ENCODE measurements around the gene C10orf71.

C10orf71 gene

DNA sequence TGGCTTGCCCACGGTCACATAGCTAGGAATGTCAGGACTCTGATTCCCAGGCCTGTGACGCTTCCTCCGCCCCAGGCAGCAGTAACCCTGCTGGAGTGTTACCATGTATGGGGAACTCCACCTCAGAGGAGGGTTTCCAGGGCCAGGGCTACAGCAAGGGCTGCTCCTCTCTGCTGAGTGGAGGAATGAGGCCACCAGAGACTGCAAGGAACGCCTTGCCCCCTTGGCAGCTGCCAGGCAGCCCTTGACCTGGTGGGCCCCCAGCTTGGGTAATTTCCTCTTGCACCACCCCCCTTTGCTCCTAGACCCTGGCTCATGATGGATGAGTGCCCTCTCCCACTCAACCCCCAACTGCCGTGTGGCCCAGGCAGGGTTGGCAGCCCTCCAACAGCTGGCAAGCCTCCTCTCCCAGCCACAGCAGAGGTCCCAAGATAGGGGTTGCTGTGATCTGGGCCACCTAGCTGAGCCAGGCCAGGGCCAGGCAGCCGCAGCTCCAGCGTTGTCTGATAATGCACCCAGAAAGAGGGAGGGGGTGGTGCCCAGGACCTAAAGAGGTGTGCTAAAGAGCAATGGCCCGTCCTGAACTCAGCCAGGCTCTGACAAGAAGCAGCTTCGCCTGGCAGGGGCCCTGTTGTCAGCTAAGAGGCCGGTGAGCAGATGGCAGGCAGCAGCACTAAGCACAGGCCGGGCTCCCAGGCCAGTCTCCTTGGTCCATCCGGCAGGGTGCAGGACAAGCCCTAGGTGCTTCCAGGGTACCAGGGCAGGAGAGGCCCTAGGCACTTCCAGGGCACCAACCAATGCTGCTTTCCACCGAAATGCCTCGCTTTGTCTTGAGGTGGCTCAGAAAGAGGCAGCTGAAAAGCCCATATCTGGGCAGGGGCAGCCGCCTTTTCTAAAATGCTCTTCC lies 61.6 kb downstream of the C10orf71 start:
- no peak for DNase-seq (ENCODE audit: low read depth)

DNA sequence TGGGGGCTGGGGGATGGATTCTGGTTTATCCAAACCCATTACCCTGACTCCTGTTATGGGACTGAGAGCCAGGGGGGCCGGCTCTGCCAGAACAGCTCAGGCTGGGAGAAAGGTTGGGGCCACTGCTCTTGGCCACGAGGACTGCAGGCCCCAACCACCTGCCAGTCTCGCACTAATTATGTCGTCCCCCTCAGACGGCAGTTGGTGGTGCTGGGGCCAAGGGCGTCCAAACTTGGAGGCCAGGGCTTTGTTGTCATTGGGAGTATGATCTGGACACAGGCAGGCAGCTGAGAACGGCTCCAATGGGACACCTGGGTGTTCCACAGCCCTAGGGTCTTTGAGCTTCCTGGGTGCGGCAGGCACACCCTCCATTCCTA lies 62.2 kb downstream of the C10orf71 start:
- no peak for DNase-seq (ENCODE audit: low read depth)

DNA sequence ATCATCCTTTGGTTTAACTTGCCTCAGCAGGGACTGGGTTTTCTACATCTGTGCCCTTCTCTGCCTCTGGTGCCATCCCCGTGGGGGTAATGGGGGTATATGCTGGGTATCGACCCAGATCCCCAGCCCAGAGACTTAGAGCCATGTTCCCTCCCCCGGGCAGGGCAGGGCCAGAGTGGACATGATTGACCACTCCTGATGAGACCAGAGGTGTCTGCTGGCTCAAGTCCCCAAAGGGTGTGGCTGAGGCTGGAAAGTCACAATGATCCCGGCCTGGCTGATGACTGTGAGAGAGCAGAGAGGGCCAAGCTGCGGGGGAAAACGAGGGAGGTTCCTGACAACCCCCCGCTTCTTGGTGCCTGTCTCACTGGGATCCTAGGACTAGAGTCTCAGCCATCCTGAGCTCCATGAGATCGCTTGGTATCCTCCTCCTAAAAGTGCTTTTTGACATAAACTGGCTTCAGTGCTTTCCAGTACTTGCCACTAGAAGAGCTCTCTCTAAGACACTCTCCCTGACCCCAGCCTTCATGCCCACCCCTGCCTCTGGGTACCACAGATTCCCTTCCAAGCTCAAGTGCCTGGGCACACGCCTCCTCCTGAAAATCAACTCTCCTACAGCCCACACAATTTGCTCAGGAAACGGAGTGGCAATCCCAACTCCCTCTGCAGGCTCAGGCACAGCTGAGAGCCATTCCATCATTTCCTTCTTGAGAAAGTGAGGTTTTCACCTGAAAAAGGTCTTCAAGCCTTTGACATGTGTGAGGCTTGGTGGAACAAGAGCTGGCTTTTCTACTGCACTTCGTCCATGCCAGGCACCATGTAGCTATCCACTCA lies 63.0 kb downstream of the C10orf71 start:
- no peak for DNase-seq (ENCODE audit: low read depth)

DNA sequence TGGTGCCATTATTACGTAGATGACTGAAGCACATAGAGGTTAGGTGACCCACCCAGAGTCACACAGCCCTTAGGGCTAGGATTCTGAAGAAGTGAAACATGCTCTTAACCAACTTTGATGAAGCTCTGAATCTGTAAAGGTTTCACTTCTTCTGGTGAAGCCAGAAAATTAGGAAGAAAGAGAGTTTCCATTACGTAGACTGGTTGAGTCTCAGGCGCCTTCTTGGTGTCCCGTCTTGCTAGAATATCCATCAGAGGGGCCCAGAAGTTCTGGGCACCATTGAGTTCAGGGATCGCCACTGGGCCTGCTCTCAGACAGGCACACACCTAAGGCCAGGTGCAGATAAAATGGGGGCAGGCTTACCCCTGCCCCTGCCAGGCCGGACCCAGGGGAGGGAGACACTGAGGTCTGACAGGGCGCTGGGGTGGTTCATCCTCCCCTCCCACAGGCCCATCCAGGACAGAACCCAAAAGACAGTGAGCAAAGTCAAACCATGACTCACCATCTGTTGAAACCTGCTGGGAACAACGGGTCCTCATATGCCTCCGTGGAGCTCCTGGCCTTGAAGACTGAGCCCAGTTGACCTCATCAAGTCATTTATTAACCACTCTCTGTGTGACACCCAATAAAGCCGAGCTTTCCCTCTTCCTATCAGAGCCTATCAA lies 63.8 kb downstream of the C10orf71 start:
- DNase-seq (ENCODE audit: low read depth): no peak

DNA sequence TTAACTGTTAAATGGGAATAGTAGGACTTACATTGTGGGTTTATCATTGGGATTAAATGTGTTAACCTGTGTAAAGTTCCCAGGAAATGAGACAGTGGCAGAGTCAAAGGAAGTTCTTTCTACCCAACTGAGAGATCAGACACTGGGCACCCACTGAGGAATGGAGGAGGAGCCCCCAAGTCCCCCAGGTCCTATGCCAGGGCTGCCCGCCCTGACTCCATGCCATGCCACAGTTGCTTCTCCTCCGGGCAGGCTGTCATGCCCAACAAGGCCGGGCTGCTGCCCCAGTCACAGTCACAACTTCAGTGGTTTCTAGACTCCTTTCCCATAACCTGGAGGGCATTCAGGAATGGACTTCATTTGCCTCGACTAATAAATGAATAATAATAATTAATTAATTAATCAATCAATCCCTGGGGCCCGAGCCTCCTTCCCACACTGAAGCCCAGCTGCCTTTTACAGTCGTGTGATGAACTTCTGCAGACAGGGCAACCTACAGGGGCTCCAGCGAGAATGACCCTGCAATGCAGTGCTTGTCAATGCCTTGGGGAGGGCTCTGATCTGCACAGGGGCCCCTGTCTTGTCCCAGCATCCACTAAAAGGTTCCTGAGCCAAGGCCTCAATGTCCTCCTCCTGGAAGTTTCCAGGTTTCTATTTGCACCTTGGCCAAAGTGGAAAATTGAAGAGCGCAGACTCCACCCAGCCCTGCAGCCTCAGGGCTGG lies 64.5 kb downstream of the C10orf71 start:
- no peak for DNase-seq (ENCODE audit: low read depth)

DNA sequence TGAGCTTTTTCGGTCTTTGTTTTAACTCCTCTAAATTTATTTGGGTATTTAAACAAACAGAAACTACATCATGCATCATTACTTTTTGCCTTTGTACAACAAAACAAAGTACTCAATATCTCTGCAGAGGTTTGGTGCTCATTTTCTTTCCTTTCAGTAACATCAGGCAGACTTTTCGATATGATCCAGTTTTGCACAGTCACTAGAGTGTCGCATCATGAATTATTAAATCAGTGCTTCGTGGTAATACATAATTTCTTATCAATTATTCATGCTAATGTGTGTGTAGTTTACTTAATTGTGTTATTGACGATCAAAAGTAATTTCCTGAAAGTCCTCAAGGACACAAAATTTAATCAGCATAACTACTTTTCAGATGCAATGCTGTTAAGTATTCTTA lies 65.1 kb downstream of the C10orf71 start:
- DNase-seq (ENCODE audit: low read depth): no peak

DNA sequence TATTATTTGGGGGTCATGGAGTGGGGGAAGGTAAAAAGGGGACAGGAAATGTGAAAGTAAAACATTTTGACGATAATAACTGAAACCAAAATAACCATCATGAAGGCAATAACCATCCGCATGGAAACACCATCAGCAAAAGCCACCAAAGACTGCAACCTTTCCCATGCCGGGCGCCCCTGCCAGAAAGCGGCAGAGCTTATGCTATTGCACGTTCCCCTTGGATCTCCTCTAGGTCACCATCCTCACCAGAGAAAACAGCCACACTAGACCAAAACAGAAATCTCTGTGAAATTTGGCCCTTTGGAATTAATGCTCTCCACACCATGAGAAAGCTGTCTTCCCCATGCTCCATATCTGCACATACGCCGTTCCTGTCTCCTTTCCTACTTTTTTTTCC lies 65.8 kb downstream of the C10orf71 start:
- DNase-seq (ENCODE audit: low read depth): no peak

DNA sequence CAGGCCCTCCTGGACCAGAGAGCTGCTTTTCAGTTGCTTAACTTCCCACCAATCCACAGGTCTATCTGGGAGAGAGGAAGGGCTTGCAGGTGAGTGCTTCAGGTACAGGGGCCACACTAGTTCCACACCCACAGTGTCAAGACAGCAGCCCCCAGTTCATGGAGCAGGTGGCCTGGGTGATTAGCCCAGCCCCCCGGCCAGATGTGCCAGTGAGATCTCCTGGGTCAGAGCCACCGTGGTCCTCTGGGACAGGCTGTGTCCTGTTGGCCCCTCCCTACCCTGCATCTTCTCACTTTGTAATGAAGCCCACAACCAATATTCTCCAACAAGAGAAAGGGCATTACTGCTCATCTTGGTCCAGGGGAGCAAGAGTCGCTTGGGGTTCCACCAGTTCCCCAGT lies 66.3 kb downstream of the C10orf71 start:
- DNase-seq (ENCODE audit: low read depth): no peak

DNA sequence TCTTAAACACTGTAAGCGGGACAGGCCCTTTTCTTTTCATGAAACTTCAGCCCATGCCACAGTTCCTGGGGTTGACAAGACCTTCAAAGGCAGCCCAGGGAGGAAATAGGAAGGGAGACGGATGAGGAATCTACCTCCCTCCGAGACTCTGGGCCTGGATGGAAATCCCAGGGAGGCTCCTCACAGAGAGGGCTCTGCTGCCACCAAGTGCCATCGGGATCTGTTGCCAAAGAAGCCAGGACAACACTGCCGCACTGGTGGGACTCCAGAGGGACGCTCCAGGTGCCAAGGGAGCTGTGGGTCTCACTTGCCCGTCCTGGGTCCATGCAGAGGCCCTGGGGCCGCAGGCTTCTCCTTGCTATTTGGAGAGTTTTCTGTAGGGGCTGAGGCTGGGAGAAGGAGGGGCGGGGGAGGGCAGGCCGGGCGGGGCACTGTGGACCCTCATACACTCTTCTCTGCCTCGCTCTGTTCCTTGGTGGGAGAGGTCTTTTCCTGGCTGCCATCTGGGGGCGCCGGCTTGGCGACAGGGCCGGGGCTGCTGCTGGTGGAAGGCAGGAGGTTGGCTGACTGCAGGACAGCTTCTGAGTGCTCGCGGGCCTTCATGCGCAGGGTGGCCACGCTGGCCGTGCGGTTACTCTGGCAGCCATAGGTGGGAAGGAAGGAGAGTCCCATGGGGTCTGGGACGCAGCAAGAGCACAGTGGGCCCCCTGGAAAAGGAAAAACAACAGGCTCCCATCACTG lies 66.9 kb downstream of the C10orf71 start:
- no peak for DNase-seq (ENCODE audit: low read depth)

DNA sequence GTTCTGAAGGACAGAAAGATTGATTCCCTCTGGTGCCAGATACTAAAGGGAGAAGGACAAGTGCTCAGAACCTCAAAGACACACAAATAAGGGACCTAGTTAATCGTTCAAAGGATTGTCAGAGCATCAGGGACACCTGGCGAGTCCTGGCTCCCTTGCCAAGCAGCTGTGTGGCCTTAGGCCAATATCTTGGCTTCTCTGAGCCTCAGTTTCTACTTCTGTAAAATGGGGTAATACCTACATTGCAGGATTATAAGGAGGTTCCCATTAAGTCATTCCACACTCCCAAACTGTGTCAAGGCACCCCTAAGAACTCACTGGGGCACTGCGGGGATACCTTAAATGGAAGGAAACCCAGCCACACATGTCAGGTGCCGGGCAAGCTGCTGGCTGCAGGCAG lies 67.5 kb downstream of the C10orf71 start:
- DNase-seq (ENCODE audit: low read depth): no peak

DNA sequence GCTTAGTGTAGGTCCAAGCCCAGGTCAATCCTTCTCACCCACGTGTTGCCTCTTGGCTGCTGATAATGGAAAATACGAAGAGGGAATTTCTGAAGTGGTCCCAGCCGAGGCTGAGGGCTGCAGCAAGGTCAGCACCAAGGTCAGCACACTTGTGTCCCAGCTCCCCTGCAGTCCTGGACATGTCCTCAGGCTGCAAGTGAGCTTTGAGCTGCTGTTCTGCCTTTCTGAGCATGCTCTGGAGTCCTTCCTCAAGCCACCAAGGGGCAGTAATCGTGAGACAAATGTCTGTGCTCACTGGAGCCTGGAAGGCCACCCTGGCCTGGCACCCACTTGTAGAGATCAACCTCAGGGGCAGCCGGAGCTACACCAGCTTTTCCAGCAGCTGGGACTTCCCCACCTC lies 68.6 kb downstream of the C10orf71 start:
- no peak for DNase-seq (ENCODE audit: low read depth)

DNA sequence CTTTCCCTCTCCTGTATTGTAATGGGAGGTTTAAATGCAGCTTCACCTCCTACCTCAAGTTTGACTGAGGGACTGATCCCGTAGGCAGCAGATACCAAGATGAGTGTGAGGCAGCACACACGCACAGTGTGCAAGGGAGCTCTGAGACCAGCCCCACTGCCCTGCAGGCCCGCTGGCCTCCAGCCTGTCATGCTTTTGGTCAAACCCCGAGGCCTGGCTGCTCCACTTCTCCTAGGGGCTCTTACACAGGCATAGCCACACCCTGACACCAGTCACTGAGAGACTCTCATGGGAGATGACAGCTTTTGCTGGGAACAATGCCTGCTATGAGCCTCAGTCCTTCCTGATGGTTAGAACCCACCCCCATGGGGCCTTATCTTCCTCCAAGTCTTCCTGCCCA lies 69.3 kb downstream of the C10orf71 start:
- no peak for DNase-seq (ENCODE audit: low read depth)

DNA sequence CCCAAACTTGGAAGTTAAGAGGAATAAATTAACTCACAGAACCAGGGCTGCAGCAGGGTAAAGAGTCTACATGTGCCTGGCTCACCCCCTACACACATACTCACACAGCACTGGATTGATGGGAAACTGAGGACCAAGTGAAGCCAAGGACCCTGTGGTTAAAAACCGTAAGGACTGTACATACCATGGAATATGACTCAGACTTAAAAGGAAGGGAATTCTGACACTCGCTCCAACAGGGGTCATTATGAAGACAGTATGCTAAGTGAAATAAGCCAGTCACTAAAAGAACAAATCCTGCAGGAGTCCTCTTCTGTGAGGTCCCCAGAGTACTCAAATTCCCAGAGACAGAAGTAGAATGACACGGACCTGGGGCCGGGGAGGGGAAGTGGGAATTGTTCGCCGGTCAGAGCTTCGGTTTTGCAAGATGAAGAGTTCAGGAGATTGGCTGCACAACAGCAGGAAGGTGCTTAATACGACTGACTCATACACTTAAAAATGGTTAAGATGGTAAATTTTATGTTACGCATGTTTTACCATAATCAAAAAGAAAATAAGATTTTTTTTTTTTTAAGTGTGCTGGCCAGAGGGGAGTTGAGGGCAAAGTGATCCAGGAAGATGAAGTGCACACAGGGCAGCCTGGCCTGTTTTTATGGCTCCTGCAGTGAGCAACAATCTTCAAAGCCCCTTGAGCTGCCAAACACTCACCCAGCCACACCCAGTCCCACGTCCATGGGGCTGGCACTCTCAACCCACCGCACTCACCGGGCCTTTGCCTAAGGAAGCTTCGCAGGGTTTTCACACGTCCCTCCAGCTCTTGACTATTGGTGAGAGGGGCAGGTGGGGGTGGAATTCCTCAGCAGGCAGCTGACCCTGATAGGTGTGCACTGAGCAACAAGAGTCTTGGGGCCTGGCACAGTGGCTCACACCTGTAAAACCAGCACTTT lies 70.5 kb downstream of the C10orf71 start:
- no peak for DNase-seq (ENCODE audit: low read depth)

DNA sequence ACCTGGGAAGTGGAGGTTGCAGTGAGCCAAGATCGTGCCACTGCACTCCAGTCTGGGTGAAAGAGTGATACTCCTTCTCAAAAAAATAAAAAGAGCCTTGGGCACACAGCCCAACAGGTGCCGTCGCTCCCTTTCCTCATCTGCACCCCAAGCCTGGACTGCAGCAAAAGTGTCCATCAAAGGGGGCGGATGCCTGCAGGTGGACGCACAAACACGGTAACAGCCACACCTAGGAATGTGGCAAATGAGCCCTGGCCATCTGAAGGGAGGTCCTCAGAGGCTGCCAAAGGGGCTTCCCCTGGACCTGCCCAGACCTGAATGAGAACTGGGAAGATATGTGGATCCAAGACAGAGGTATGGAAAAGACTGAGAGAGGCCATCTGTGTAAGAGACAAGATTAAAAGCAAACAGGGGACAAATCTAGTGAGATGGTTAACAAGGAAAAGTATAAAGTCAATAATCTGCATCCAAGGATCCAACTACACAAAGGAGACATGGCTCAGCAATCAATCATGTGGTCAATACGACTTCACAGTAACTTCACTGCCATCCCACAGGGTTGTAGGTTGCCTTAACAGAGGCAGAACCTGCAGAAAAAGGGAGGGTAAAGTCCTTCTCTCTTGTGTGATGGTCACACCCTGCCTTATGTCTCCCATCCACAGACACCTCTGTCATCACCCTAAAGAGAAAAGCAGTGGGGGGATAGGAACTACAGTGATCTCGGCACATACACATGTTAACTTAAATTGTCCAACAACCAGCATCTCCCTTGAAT lies 71.5 kb downstream of the C10orf71 start:
- no peak for DNase-seq (ENCODE audit: low read depth)

DNA sequence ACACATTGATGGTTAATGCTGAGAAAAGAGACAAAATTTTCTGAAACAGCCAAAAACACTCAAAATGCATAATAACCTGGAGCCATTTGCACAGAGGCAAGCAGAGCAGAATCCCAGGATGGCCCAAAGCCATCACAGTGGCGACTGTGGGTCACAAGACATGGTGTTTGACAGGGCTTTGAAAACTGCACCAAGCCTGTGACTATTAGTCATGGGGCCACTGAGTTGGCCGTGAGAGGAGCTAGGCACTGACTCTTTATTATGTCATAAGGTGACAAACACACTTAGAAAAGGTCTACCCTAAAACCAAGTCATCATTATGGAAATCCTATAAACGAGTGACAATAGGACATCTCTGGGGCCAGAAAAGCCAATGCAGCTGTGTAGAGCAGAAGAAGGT lies 73.0 kb downstream of the C10orf71 start:
- no peak for DNase-seq (ENCODE audit: low read depth)

DNA sequence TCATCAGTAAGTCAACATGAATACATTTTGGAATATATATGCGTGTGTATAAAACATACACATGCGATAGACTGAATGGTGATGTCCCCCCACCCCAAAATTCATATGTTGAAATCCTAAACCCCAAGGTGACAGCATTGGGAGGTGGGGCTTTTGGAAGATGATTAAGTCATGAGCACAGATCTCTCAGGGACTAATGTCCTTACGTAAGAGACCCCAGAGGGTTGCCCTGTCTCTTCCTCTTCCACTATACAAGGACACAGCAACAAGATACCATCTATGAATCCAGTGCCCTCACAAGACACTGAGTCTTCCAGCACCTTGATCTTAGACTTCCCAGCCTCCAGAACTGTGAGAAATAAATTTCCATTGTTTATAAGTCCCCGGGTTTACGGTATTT lies 74.4 kb downstream of the C10orf71 start:
- no peak for DNase-seq (ENCODE audit: low read depth)

DNA sequence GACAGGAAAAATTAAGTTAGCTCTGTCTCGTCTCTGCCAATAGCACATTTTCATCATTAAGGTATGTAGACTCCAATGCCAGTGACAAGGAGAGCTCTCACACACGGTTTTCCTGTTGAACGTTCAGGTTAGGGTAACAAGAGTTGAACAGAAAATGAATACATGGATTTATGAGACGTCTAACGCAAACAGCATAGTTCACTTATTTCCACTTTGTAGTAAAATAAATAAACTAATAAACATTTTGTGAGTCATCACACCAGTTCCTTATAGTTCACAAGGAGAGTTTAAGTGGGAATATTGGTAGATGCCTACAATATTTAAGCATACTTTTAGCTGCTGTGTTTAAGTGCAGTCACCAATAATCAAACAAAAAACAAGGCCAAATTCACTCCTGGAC lies 75.8 kb downstream of the C10orf71 start:
- no peak for DNase-seq (ENCODE audit: low read depth)

DNA sequence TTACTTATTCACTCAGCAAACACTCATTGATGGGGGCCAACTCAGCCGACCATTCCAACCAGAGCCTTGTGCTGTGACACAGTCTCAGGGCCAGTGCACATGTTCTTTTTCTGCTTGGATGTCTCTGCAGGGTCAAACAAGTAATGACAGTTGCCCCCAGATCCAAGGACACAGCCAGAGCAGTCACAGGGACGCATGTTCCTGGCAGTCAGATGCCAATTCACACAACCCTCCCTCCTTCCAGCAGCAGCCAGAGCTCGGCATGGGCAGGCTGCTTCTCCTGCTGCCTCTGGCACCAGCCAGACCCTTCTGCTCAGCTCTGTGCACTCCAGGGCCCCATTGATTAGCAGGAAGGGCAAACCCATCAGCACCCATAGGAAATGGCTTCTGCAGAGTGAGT lies 76.6 kb downstream of the C10orf71 start:
- DNase-seq (ENCODE audit: low read depth): no peak
